Activated CD4-positive, alpha-beta T cell treated with anti-CD3 and anti-CD28 coated beads, Interleukin-2, Interleukin-4, amounts not matched to agents 100 ng/mL and 50 ng/mL, durations not matched to agents 16 hours and 8 hours (primary cell): Measurements from ENCODE around the gene IDI2.

ENCODE experiments used
- DNase-seq: peaks from one replicate; pipeline ENCODE4 v3.0.0-alpha.2; 2020; ENCODE audit warnings: low spot score

IDI2 gene

GRCh38 chr10:980468-981093 lies 45.1 kb downstream of the IDI2 start:
- no peak for DNase-seq

DNA sequence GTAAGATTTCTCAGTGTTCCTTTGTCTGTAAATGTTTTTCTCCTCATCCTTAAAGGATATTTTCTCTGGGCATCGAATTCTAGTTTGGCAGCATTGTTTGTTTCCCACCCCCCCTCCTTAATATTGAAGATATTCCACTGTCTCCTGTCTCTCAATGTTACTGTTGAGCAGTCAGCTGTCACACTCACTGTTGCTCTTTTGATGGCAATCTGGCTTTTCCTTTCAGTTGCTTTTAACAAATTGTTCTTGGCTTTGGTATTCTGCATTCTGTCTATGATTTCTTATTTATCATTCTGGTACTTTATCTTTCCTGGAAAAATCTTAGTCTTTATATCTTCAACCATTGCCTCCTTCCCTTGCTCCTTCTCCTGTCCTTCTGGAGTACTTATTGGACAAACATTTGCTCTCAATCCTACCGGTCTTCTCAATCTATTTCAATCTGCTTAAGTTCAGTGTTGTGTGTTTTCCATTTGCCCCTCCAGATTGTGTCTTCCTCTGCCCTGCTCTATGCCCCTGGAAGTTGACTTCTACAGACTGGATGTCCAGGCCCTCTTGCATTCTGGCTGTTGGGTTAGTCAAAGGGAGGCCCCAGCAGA lies 46.7 kb downstream of the IDI2 start:
- DNase-seq: no peak

- no peak for DNase-seq
Measured at GRCh38 chr10:976316-976715, 49.3 kb downstream of the IDI2 start.

GRCh38 chr10:974785-975074 lies 50.9 kb downstream of the IDI2 start:
- no peak for DNase-seq

GRCh38 chr10:974038-974784 lies 51.4 kb downstream of the IDI2 start:
- DNase-seq: no peak

DNA sequence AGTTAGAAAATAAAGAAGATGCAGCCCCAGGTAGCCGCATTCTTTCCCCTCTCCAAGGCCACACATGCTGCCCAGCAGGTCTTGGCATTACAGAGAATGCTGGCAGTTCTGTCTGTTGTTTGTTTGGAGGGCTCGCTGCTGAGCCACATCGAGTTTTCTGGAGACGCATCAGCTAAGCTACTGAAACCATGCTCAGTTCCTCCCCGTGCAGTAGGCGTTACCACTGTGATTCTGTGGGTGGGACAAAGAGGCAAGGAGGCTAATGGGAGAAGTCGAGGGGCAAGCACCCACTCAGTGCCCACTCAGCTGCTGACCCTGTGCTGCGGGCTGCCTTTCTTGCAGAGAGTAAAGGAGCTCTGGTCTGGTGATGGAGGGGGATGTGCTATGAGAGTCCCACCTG lies 52.9 kb downstream of the IDI2 start:
- DNase-seq: no peak

GRCh38 chr10:971613-972012 lies 54.0 kb downstream of the IDI2 start:
- no peak for DNase-seq

- no peak for DNase-seq
Measured at GRCh38 chr10:971150-971542, 54.5 kb downstream of the IDI2 start.

DNA sequence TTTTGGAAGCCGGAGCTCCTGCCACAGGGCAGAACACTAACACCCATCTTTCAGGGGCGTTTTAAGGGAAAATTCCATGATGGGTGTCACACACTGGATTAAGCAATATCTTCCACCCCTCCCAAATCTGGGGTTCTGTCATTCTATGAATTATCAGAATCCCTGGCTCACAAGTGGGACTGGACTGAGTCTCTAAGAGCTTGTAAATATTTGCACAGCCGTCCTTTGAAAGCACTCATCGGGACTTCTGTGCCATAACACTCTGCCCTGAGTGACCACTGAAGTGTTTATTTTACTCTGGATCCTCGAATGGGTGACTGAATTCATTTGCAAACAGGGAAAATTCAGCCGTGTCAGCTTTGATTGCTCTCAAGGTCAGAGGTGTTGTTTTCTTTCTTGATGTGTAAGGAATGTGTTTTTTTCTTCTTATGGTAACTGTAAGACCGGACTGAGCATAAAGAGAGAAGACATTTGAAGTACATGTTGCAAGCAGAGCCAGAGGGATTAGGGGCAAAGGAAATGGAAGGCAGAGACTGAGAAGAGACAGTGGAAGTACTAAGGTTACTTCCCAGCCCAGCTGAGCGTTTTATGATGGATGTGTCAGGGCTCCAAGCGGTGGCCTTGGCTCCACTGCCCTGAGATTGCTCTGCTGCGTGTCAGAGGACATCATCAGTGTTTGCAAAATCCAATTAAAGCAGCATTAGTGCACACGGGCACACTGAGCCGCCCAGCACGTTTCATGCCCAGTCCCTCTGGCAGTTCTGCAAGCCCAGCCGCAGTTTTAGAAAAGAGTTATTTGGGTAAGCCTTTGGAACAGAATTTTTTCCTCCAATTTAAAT lies 55.1 kb downstream of the IDI2 start:
- DNase-seq: no peak

DNA sequence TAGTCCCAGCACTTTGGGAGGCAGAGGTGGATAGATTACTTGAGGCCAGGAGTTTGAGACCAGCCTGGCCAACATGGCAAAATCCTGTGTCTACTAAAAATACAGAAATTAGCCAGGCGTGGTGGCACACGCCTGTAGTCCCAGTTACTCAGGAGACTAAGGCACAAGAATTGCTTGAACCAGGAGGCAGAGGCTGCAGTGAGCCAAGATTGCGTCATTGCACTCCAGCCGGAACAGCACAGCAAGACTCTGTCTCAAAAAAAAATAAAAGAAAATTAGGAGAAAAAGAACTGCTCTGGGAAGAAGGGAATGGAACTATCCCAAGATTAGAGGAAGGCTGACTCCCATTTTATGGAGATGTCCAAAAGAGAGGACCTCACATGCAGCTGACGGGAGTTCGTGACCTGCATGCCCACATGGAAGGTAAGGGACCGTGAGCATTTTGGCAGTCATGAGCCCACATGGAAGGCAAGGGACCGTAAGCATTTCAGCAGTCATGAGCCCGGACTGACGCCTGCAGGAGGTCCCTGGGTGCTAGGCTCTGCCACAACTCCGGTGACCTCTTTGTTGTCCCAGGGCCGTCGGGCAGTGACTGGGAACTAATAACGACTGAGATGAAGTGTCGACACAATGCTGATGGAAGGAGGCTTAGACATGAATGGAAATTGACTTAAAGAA lies 56.0 kb downstream of the IDI2 start:
- no peak for DNase-seq
